ENCODE data around the gene C14orf180.

GRCh38 chr14:104559804-104560585, 19.6 kb upstream of the C14orf180 start:
- no peak for TF ChIP-seq CTCF (IDR thresholded peaks at IDR 0.05)
- TF ChIP-seq POLR2A (IDR thresholded peaks at IDR 0.05): no peak

Measured in right lobe of liver (tissue), 4 donors.